Loucy (cell line): ENCODE measurements around the gene HOXA7.

Source experiments
- H2AFZ ChIP-seq: fragments of 200-600 bp; sonication (generic); 2 replicates; pipeline ENCODE4 v1.6.0; 2016; ENCODE audit warnings: antibody characterized with exemption, mild to moderate bottlenecking, low read length, moderate library complexity
- H3F3A ChIP-seq: fragments of 200-600 bp; 2 replicates; pipeline ENCODE4 v1.6.0; 2016; ENCODE audit warnings: antibody characterized with exemption, low read depth, mild to moderate bottlenecking
- H3K27me3 ChIP-seq: fragments of 200-600 bp; sonication (generic); 2 replicates; pipeline ENCODE4 v1.6.1; 2014; ENCODE audit warnings: low read length, mild to moderate bottlenecking; ENCODE audit not compliant: insufficient read depth, poor library complexity, severe bottlenecking
- H3K36me3 ChIP-seq: fragments of 200-600 bp; sonication (generic); 2 replicates; pipeline ENCODE4 v1.6.1; 2016; ENCODE audit warnings: low read length; ENCODE audit not compliant: insufficient read depth
- H3K4me1 ChIP-seq: fragments of 200-600 bp; sonication (generic); 2 replicates; pipeline ENCODE4 v1.5.1; 2014; ENCODE audit warnings: low read length, mild to moderate bottlenecking; ENCODE audit not compliant: insufficient read depth, poor library complexity, severe bottlenecking
- H3K4me2 ChIP-seq: fragments of 200-600 bp; sonication (generic); 2 replicates; pipeline ENCODE4 v1.6.0; 2014; ENCODE audit warnings: antibody characterized with exemption, low read length, low read depth, mild to moderate bottlenecking; ENCODE audit not compliant: poor library complexity, severe bottlenecking
- H3K4me3 ChIP-seq: fragments of 200-600 bp; sonication (generic); 2 replicates; pipeline ENCODE4 v1.5.1; 2014; ENCODE audit warnings: low read length, mild to moderate bottlenecking, mixed read lengths; ENCODE audit not compliant: poor library complexity, severe bottlenecking
- H3K79me2 ChIP-seq: fragments of 200-600 bp; sonication (generic); 2 replicates; pipeline ENCODE4 v1.6.1; 2014; ENCODE audit warnings: low read length; ENCODE audit not compliant: insufficient read depth
- H3K9ac ChIP-seq: fragments of 200-600 bp; sonication (generic); 2 replicates; pipeline ENCODE4 v1.6.0; 2014; ENCODE audit warnings: mild to moderate bottlenecking, low read depth, low read length, moderate library complexity; ENCODE audit not compliant: poor library complexity, severe bottlenecking
- H3K9me2 ChIP-seq: fragments of 200-600 bp; sonication (generic); replicated peaks from 2 replicates; pipeline ENCODE4 v1.6.1; 2016; ENCODE audit warnings: low read depth, low read length, mixed read lengths
- H3K9me3 ChIP-seq: fragments of 200-600 bp; sonication (generic); 2 replicates; pipeline ENCODE4 v1.6.1; 2014; ENCODE audit warnings: mild to moderate bottlenecking, antibody characterized with exemption, low read length, low read depth; ENCODE audit not compliant: insufficient read depth
- H4K20me1 ChIP-seq: fragments of 200-600 bp; sonication (generic); 2 replicates; pipeline ENCODE4 v1.6.0; 2014; ENCODE audit warnings: antibody characterized with exemption, low read length, mild to moderate bottlenecking; ENCODE audit not compliant: insufficient read depth, poor library complexity, severe bottlenecking
- CTCF ChIP-seq: fragments of 200-600 bp; sonication (generic); conservative IDR thresholded peaks from 2 replicates; pipeline ENCODE4 v1.5.1; 2014; ENCODE audit warnings: mild to moderate bottlenecking, antibody characterized with exemption, low read length
- EZH2phosphoT487 ChIP-seq: fragments of 200-600 bp; IDR thresholded peaks from 2 replicates; pipeline ENCODE4 v1.6.1; 2018; ENCODE audit warnings: antibody characterized with exemption, mild to moderate bottlenecking, moderate library complexity, borderline replicate concordance

HOXA7 gene

GRCh38 chr7:27108390-27109127, 47.9 kb downstream of the HOXA7 start:
- no peak overlapping the region for H3K9ac ChIP-seq
- TF ChIP-seq EZH2phosphoT487 (no peak), CTCF (no peak)
- peaks cover 34% of the 10 kb centered on the region for H4K20me1 ChIP-seq
- no peak overlapping the region for H3K4me3 ChIP-seq
- H2AFZ ChIP-seq, result no peak overlapping the region
- no peaks in the 10 kb centered on the region for H3K27me3 ChIP-seq
- no peaks in the 10 kb centered on the region for H3K4me1 ChIP-seq
- no peaks in the 10 kb centered on the region for H3K9me2 ChIP-seq
- H3F3A ChIP-seq, result no peaks in the 10 kb centered on the region
- H3K4me2 ChIP-seq, result no peak overlapping the region
- peaks cover 81% of the 10 kb centered on the region; the same call in 1 of the 2 replicates for H3K36me3 ChIP-seq
- peaks cover 61% of the 10 kb centered on the region for H3K79me2 ChIP-seq
- no peaks in the 10 kb centered on the region for H3K9me3 ChIP-seq

GRCh38 chr7:27107391-27108381, 48.8 kb downstream of the HOXA7 start:
- Histone ChIP-seq H3K4me3 (no peak overlapping the region), H3K4me2 (no peak overlapping the region), H2AFZ (no peak overlapping the region), H3K4me1 (peaks cover 4% of the 10 kb centered on the region), H3F3A (no peaks in the 10 kb centered on the region), H3K79me2 (peaks cover 61% of the 10 kb centered on the region), H3K9ac (no peak overlapping the region), H3K9me3 (no peaks in the 10 kb centered on the region), H3K9me2 (no peaks in the 10 kb centered on the region), H4K20me1 (peaks cover 30% of the 10 kb centered on the region), H3K36me3 (peaks cover 75% of the 10 kb centered on the region; the same call in 1 of the 2 replicates), H3K27me3 (no peaks in the 10 kb centered on the region)
- TF ChIP-seq CTCF, result no peak
- TF ChIP-seq EZH2phosphoT487, result no peak

GRCh38 chr7:27106901-27107240, 49.6 kb downstream of the HOXA7 start:
- Histone ChIP-seq H3K4me2 (no peak overlapping the region), H3K4me3 (no peak overlapping the region), H3K79me2 (peaks cover 61% of the 10 kb centered on the region), H3K4me1 (peaks cover 4% of the 10 kb centered on the region), H3K9ac (no peak overlapping the region), H3K9me3 (no peaks in the 10 kb centered on the region), H3F3A (no peaks in the 10 kb centered on the region), H3K9me2 (no peaks in the 10 kb centered on the region), H2AFZ (no peak overlapping the region), H3K27me3 (no peaks in the 10 kb centered on the region), H3K36me3 (peaks cover 67% of the 10 kb centered on the region; the same call in 1 of the 2 replicates), H4K20me1 (peaks cover 22% of the 10 kb centered on the region)
- no peak for TF ChIP-seq EZH2phosphoT487
- TF ChIP-seq CTCF, result no peak
